GM12891 (cell line): ENCODE results near the gene HSPA1A.
"Not testable (repeated sequence)": the region's sequence is repeated elsewhere in the genome, so short reads cannot be mapped to it uniquely, and the experiment has no call there.

ENCODE experiments used
- DNase-seq: peaks from one replicate; pipeline ENCODE4 v3.0.0; 2011; ENCODE audit warnings: low spot score; ENCODE audit not compliant: insufficient read length
- FAIRE-seq: peaks from 2 replicates; lab custom pipeline; 2011; peaks lifted over from hg19 to GRCh38; lab: Jason Lieb, UNC
- PAX5 ChIP-seq: IDR thresholded peaks from 2 replicates; pipeline ENCODE4 v1.6.1; 2011; ENCODE audit warnings: low read length, moderate library complexity, mild to moderate bottlenecking; ENCODE audit not compliant: insufficient read depth, severe bottlenecking
- POLR2A ChIP-seq: IDR thresholded peaks from 2 replicates; pipeline ENCODE4 v1.6.1; 2011; ENCODE audit warnings: low read depth, low read length, control low read depth
- POLR2AphosphoS5 ChIP-seq: IDR thresholded peaks from 2 replicates; pipeline ENCODE4 v1.6.1; 2011; ENCODE audit warnings: low read depth, low read length, control low read depth
- POU2F2 ChIP-seq: IDR thresholded peaks from 2 replicates; pipeline ENCODE4 v1.6.1; 2011; ENCODE audit warnings: low read depth, mild to moderate bottlenecking, control low read depth, low read length, moderate library complexity
- SPI1 ChIP-seq: IDR thresholded peaks from 2 replicates; pipeline ENCODE4 v1.6.1; 2011; ENCODE audit warnings: low read depth, low read length, control low read depth
- TAF1 ChIP-seq: IDR thresholded peaks from 2 replicates; pipeline ENCODE4 v1.6.1; 2011; ENCODE audit warnings: low read depth, low read length, control low read depth

The HSPA1A gene

GRCh38 chr6:31794866-31795615 is 20.3 kb upstream of the HSPA1A start:
- DNase-seq (peak; percentile 57), FAIRE-seq (no peak)
- TF ChIP-seq POU2F2 (no peak), SPI1 (no peak), PAX5 (no peak), POLR2AphosphoS5 (no peak), TAF1 (no peak), POLR2A (no peak)

- FAIRE-seq, result peak; percentile 87
- TF ChIP-seq SPI1 (peak; percentile 29; the same call in 1 of the 2 replicates), TAF1 (peak; percentile 67), POLR2AphosphoS5 (no peak)
- peak; percentile 93 for DNase-seq
Measured at GRCh38 chr6:31795616-31796298, 19.6 kb upstream of the HSPA1A start, which contains the start of gene VARS1. VARS1 (minus strand) TSS chr6:31795752; CDS start chr6:31795217, 535 bp downstream.

- DNase-seq (no peak), FAIRE-seq (no peak)
- TF ChIP-seq POLR2AphosphoS5 (no peak), SPI1 (no peak), TAF1 (no peak), POLR2A (no peak), PAX5 (no peak)
Measured at GRCh38 chr6:31796993-31797385, 18.4 kb upstream of the HSPA1A start.

- TF ChIP-seq PAX5, result no peak
- TF ChIP-seq POLR2AphosphoS5, result no peak
- no peak for TF ChIP-seq POU2F2
- no peak for TF ChIP-seq POLR2A
- TF ChIP-seq SPI1, result no peak
- no peak for TF ChIP-seq TAF1
- FAIRE-seq (no peak), DNase-seq (no peak)
Measured at GRCh38 chr6:31797588-31797987, 17.8 kb upstream of the HSPA1A start.

GRCh38 chr6:31799781-31800180 is 15.6 kb upstream of the HSPA1A start:
- DNase-seq (no peak), FAIRE-seq (no peak)
- TF ChIP-seq SPI1, result no peak
- TF ChIP-seq PAX5, result no peak
- TF ChIP-seq POU2F2, result no peak
- no peak for TF ChIP-seq POLR2AphosphoS5
- no peak for TF ChIP-seq TAF1
- TF ChIP-seq POLR2A, result no peak

- not testable (repeated sequence) for DNase-seq, FAIRE-seq
Measured at GRCh38 chr6:31801031-31801927, 14.1 kb upstream of the HSPA1A start.

- FAIRE-seq (no peak), DNase-seq (no peak)
- TF ChIP-seq POLR2A (no peak), POU2F2 (no peak), POLR2AphosphoS5 (no peak), SPI1 (no peak), TAF1 (no peak), PAX5 (no peak)
Measured at GRCh38 chr6:31805939-31806469, 9.3 kb upstream of the HSPA1A start.

- peak; percentile 100 for DNase-seq
- TF ChIP-seq PAX5 (peak; percentile 7), TAF1 (peak; percentile 67), POU2F2 (peak; percentile 57; the same call in 1 of the 2 replicates), SPI1 (peak; percentile 93), POLR2A (peak; percentile 91), POLR2AphosphoS5 (peak; percentile 92)
- FAIRE-seq, result peak; percentile 96
Measured at GRCh38 chr6:31806470-31807272, 8.7 kb upstream of the HSPA1A start, which contains the start of gene LSM2. LSM2 (minus strand) TSS chr6:31806966; CDS start chr6:31806757, 209 bp downstream.

GRCh38 chr6:31808599-31808998 is 6.7 kb upstream of the HSPA1A start:
- not testable (repeated sequence) for FAIRE-seq, DNase-seq
